Cardiac muscle cell (in vitro differentiated cells and primary cell): ENCODE measurements around the gene DUOX1. TPM values are rescaled to one million over a fixed set of nuclear protein-coding genes. Genes with fewer than 3 reads are reported as not detected.
A peak's percentile ranks its signal among the peaks of the same experiment; 100 is the strongest.

Source experiments
- DNase-seq, 2 donors: peaks; one replicate each; pipeline versions ENCODE4 v3.0.0 to v3.0.0-alpha.2; 2010 to 2017; ENCODE audit warnings: low read depth in 1 of 2, low spot score in 1 of 2
- H3K27ac ChIP-seq: fragments of 200-600 bp; sonication (generic); 2 replicates; pipeline ENCODE4 v1.5.1; 2016
- H3K27me3 ChIP-seq: fragments of 200-600 bp; sonication (generic); 2 replicates; pipeline ENCODE4 v1.6.0; 2016; ENCODE audit warnings: control low read depth
- H3K36me3 ChIP-seq: fragments of 200-600 bp; sonication (generic); 2 replicates; pipeline ENCODE4 v1.5.1; 2016; ENCODE audit warnings: control low read depth
- H3K4me1 ChIP-seq: fragments of 200-600 bp; sonication (generic); 2 replicates; pipeline ENCODE4 v1.8.1; 2017; ENCODE audit warnings: low read depth, mild to moderate bottlenecking, mixed run types
- H3K4me3 ChIP-seq: fragments of 200-600 bp; sonication (generic); 2 replicates; pipeline ENCODE4 v1.5.1; 2016; ENCODE audit warnings: mild to moderate bottlenecking
- H3K9me3 ChIP-seq: fragments of 200-600 bp; sonication (generic); 2 replicates; pipeline ENCODE4 v1.5.1; 2017; ENCODE audit warnings: low read depth, mild to moderate bottlenecking, control low read depth
- CTCF ChIP-seq: IDR thresholded peaks from 2 replicates; pipeline ENCODE4 v1.5.1; 2012; ENCODE audit warnings: low read depth, mild to moderate bottlenecking, low read length
- polyA plus RNA-seq: library from polyadenylated mRNA; unstranded; fragments of >200 nt; fragmentation: Nextera tagmentation; extraction: Ambion mirVana; gene quantifications from 2 replicates; pipeline ENCODE4 v1.2.1, GENCODE V29; 2016
- total RNA-seq: library from RNA; depleted of rRNA; stranded (reverse); fragments of >200 nt; gene quantifications from 2 replicates; pipeline ENCODE4 v1.2.3, GENCODE V29; 2016

The DUOX1 gene
- total and polyA plus RNA-seq, 2 experiments from 2014 or later: 0.45 to 6.2 TPM

DNA sequence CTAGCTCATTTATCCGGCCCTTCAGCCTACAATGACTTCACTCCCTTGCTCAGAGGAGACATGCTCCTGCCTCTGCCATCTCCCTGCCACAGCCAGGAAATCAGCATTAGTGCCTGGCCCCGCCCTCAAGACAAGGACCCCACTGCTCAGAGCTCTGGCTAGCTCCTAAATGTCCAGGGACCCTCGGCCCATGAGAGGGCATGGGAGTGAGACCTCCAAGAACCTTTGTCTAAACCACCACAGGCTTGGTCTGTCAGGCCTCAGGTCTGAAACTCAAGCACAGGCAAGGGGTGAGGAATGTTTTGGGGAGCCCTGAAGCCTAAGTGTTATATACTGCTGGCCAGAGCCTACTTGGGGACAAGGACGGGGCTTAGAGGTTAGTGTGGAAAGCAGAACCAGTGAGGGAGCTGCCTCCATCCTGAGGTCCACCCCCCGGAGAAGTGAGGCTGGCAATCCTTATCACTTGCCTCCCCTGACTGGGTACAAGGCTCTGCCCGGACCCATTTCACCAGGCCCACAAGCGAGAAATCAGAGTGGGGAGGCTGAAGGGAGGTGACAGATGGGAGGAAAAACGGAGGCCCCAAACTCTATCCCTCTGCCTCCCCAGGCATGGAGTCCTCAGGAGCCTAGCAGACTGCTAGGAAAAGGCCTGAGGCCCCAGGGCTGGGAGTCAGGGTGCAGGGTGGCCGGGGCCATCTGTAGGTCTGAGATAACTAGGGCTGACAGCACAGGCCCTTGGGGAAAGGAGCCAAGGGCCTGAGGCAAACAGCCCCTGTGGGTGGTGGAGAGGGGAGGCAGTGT lies 39.2 kb downstream of the DUOX1 start:
- H3K27me3 ChIP-seq: no peaks in the 10 kb centered on the region
- no peak overlapping the region for H3K4me3 ChIP-seq
- no peak for TF ChIP-seq CTCF
- H3K4me1 ChIP-seq: no peaks in the 10 kb centered on the region
- DNase-seq: no peak
- H3K9me3 ChIP-seq: no peaks in the 10 kb centered on the region
- no peaks in the 10 kb centered on the region for H3K36me3 ChIP-seq
- H3K27ac ChIP-seq: peak overlapping the region; percentile 65

- H3K27ac ChIP-seq: peak overlapping the region; percentile 65
- H3K36me3 ChIP-seq: no peaks in the 10 kb centered on the region
- no peaks in the 10 kb centered on the region for H3K4me1 ChIP-seq
- H3K27me3 ChIP-seq: no peaks in the 10 kb centered on the region
- no peak for TF ChIP-seq CTCF
- no peak overlapping the region for H3K4me3 ChIP-seq
- H3K9me3 ChIP-seq: no peaks in the 10 kb centered on the region
- no peak for DNase-seq
Observed at GRCh38 chr15:45169608-45170480, 40.0 kb downstream of the DUOX1 start.

- Histone ChIP-seq H3K36me3 (no peaks in the 10 kb centered on the region), H3K4me1 (no peaks in the 10 kb centered on the region), H3K27ac (no peak overlapping the region), H3K9me3 (no peaks in the 10 kb centered on the region), H3K27me3 (no peaks in the 10 kb centered on the region), H3K4me3 (no peak overlapping the region)
- no peak for DNase-seq
- no peak for TF ChIP-seq CTCF
Observed at GRCh38 chr15:45171912-45172311, 42.1 kb downstream of the DUOX1 start.

DNA sequence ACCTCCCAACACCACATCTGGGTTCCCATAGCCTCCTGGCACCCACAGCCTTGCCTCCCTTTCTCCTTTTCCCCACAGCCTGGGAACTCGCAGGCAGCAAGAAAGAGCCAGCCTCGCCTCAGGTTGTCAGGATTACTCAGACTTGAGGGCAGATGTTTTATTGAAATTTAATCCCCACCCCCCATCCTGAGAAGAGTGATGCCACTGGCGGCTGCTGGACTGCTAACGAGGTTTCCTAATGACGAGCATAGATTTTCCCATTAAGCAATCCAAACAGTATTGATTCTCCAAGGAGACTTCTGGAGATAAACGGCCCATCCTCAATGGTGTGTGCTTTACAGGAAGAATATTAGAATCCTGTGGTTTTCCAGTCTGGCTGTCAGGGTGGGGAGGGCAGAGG lies 44.3 kb downstream of the DUOX1 start:
- Histone ChIP-seq H3K4me3 (no peak overlapping the region), H3K27ac (no peak overlapping the region), H3K9me3 (no peaks in the 10 kb centered on the region), H3K36me3 (no peaks in the 10 kb centered on the region), H3K27me3 (no peaks in the 10 kb centered on the region), H3K4me1 (no peaks in the 10 kb centered on the region)
- TF ChIP-seq CTCF: no peak
- DNase-seq: no peak

DNA sequence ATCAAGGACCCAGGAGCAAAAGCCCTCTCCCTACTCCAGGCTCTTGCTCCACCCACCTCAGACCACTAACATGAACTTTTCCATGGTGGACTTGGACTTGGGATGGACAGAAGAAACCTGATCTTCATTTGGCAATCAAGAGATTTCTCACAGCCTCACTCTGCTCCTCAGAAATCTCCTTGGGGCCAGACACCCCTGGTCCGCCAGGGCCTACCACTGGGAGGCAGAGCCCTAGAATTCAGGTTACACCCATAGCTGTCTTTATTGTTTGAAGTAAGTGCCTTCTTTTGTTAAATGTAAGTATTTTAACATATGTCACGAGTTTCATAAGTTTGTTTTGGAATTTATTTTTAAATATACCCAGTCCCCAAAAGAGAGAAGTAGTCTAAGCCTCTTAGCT lies 44.8 kb downstream of the DUOX1 start:
- no peak for TF ChIP-seq CTCF
- H3K9me3 ChIP-seq: no peaks in the 10 kb centered on the region
- H3K4me3 ChIP-seq: no peak overlapping the region
- no peak overlapping the region for H3K27ac ChIP-seq
- H3K27me3 ChIP-seq: no peaks in the 10 kb centered on the region
- no peaks in the 10 kb centered on the region for H3K36me3 ChIP-seq
- no peak for DNase-seq
- H3K4me1 ChIP-seq: peaks cover 2% of the 10 kb centered on the region
